Lung microvascular endothelial cell (primary cell): Measurements from ENCODE around the gene TOMM40L. TPM values are rescaled to one million over a fixed set of nuclear protein-coding genes. Genes with fewer than 3 reads are reported as not detected.
A peak's percentile ranks its signal among the peaks of the same experiment; 100 is the strongest.

Experiments used
- DNase-seq, 2 donors: peaks; one replicate each; pipeline versions ENCODE4 v3.0.0 to v3.0.0-alpha.2; 2010; ENCODE audit warnings: low read depth in 2 of 2
- total RNA-seq: library from RNA; depleted of rRNA; stranded (reverse); fragments of >200 nt; gene quantifications from 2 replicates; pipeline ENCODE4 v1.2.1, GENCODE V29; 2014

The TOMM40L gene
- total RNA-seq, 1 donor from 2014 or later: 13.5 TPM

DNA sequence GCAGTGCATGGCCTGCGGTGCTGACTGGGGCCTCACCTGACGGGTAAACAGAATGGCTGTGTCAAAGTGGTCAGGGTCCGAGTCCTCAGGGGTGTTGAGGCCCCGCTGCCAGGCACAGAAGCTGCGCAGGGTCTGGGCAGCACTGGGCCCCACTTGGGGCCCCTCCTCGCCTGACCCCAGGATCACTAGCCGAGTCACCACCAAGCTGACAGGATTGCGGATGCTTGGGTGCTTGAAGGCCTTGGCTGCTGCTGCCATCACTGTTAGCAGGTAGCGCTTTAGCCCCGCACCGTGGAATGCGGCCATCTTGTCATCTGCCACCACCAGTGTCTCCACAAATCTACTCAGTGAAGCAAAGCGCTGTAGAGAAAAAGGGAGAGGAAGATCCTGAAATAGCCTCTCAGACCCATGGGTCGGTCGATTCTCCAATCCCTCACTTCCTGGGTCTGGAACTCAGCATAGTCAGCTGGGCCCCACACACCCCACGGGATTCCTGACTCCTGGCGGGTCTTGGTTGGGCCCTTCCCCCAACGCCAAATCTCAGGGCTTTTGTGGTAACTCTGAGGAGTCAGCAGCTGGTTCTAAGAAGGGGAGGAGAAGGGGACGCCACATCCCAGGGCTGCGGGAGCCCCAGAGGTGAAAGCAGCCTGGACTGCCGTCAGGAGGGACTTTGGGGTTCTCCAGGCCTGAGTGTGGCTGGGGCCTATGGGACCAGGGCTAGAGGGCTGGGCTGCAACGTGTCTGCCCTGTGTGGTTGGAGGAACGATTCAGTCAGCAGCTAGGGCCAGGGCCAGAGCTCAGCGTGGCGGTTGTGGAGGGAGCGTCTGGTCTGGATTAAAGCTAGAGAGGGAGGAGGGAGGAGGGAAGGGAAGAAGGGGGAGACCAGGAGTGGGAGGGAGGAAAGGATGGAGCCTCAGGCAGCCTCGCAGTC, 29.1 kb upstream of the TOMM40L start:
- peak in 1 of 2 donors; percentile 45 for DNase-seq

DNA sequence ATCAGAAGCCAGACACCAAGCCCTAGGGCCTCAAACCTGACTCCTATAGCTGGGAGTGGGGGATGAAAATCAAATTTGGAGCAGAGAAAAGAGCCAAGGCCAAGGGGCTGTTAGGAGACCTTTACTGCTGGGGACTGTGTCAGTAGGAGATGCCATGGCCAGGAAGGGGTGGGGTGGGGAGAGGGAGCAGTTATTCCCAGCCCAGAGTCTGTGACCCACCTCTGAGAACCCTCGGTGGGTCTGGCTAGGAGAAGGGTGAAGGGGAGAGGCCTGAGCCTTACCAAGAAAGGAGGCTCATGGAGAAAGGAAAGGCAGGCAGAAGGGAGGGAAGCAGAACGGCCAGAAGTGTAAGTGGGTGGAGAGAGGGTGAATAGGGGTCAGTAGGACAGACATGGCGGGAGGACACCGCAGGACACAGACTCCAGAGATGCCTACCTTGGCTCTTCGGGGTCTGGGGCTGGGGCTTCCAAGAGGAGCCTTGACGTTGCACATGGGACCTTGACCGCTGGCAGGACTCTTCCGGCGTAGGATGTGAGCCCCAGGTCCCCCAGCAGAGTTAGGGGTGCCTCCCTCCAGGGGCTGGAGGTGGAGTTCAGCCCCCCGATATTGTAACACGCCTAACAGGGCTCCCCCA, 28.2 kb upstream of the TOMM40L start:
- DNase-seq: no peak

- peak; percentile 42 to 51 for DNase-seq
These were observed 27.5 kb upstream of the TOMM40L start for GRCh38 chr1:161198194-161198896.

GRCh38 chr1:161198897-161199431, 26.9 kb upstream of the TOMM40L start, which contains the start of gene ADAMTS4:
Gene ADAMTS4 (minus strand): TSS chr1:161199054. CDS start chr1:161198627, 427 bp downstream.
- peak; percentile 78 to 81 for DNase-seq

GRCh38 chr1:161199506-161200139, 26.2 kb upstream of the TOMM40L start:
- DNase-seq: peak; percentile 26 to 35

DNA sequence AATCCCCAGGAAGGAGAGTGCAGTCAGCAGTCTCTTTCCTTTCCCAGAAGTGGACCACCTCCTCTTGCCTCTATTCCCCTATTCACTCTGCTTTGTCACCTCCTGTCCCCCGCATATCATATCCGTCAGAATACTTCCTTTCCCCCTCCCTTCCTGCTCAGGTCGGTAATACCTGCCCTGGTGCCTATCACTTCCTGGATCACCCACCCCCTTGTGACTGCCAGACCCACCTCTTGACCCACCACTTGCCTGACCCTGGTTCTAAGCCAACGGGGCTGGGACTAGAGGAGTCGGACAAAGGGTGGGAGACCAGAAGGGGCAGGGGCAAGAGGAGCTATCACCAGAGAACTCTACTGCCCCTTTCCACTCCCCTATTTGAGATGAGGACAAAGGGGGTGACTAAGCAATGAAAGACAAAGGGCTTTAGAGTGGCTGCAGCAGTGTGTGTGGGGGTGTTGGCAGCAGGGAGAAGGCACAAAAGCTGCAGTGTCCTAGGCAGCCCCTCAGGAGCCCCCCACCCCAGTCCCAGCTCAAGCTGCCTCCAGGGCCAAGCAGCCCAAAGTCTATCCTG, 25.4 kb upstream of the TOMM40L start:
- peak; percentile 41 to 50 for DNase-seq

DNA sequence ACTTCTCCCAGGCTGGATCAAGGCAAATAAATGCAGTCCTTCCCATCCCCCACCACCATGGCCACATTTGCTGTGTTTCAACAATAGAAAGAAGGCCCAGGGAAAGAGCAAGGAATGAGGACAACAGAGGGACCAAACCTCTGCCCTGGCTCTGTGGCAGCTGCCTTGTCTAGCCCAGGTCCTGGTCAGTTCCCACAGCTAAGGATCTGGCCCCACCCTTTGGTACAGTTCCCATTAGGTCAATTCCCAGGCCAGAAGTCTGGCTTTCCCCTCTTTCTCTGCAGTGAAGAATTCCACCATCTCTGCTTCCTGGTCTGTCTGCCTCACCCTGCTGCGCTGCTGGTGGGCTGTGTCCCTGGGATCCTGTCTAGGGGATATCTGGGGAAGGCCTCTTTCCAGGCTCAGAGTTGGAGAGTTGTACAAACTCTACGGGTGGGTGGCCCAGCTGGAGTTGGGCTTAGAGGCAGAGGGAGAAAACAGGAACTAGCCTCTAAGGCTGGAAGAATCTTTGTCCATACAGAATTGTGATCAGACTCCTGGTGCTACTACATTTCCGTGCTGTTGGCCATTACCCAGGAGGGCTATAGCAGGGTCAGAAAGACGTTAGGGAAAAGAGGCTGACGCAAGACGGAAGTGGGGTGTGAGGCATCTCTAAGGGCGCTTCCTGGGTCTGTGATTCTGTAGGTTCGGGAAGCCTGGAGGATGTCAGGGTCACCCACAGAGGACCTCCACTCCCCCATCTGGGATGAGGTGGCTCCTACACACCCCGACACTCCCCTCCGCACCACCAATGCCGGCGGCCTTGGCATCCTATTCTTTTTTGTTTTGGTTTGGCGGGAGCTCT, 24.6 kb upstream of the TOMM40L start:
- DNase-seq: peak; percentile 54 to 96

GRCh38 chr1:161201836-161202712, 23.8 kb upstream of the TOMM40L start, which contains the start of gene NDUFS2:
Gene NDUFS2 (plus strand): TSS chr1:161202367. CDS start chr1:161202386, 19 bp downstream.
- peak; percentile 99 for DNase-seq

DNA sequence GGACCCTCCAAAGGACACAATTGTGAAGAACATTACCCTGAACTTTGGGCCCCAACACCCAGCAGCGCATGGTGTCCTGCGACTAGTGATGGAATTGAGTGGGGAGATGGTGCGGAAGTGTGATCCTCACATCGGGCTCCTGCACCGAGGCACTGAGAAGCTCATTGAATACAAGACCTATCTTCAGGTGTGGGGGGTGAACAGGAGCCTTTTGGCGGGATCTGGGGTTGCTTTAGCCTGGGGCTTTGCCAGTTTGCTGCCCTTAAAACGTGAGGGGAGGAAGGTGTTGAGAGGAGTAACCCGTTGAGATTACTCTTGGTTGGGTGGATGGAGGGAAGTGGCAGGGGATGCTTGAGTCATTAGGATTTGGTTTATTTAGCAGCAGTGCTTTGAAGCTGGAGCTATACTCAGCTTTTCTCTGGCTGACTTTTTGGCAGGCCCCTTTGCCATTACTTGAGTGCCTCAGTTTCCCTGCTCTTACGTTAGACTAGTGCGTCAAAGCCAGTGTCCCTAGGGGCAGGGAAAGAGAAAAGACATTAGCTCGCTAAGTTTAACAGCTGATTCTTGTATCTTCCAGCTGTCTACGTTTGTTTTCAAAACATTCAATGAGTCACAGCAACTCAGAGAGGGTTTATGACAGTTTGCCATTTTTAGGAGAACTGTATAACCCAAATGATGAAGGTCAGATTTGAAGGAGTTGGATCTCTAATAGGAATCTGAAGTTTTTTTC, 19.3 kb upstream of the TOMM40L start:
- DNase-seq: no peak

- DNase-seq: peak in 1 of 2 donors; percentile 74
These were observed 18.7 kb upstream of the TOMM40L start for GRCh38 chr1:161207173-161207572.

DNA sequence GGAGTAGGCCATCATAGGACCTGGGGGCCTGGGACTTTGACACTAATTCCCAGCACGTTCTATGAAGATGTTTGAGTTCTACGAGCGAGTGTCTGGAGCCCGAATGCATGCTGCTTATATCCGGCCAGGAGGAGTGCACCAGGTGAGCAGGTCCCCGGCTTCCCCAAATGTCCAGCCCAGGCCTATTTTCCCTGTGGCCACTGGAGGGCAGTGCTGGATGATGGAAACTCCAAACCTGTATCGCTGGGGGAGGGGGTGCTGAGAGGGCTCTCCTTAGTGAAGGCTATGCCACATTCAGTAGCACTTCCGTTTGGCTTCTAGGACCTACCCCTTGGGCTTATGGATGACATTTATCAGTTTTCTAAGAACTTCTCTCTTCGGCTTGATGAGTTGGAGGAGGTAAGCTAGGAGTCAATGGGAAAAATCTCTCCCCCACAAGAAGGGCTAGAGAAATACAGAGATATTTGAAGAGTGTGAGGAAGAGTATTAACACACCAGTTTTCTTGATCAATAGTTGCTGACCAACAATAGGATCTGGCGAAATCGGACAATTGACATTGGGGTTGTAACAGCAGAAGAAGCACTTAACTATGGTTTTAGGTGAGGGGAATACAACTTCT, 16.0 kb upstream of the TOMM40L start:
- DNase-seq: peak; percentile 73 to 82

- no peak for DNase-seq
These were observed 11.5 kb upstream of the TOMM40L start for GRCh38 chr1:161214369-161214768.

DNA sequence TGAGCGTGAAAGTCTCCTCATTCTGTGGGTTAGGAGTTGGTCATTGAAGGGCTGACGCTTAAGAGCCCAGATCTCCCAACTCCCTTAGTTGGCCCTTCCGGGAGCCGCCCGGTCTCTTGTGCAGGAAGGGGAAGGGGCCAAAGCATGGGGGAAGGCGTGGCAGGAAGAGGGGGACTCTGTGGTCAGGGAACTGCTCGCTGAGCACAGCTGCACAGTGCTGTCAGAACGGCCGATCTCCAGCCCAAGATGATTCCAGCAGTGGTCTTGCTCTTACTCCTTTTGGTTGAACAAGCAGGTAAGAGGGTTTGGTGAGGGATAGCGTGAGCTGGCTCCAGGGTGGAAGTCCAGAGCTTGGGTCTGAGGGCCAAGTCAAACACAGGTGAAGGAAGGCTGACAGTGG, 10.8 kb upstream of the TOMM40L start, which contains the start of gene FCER1G:
Gene FCER1G (plus strand): TSS at position 220 of the 400 bp plus-strand sequence. CDS start 27 bp downstream, at position 247.
- no peak for DNase-seq

DNA sequence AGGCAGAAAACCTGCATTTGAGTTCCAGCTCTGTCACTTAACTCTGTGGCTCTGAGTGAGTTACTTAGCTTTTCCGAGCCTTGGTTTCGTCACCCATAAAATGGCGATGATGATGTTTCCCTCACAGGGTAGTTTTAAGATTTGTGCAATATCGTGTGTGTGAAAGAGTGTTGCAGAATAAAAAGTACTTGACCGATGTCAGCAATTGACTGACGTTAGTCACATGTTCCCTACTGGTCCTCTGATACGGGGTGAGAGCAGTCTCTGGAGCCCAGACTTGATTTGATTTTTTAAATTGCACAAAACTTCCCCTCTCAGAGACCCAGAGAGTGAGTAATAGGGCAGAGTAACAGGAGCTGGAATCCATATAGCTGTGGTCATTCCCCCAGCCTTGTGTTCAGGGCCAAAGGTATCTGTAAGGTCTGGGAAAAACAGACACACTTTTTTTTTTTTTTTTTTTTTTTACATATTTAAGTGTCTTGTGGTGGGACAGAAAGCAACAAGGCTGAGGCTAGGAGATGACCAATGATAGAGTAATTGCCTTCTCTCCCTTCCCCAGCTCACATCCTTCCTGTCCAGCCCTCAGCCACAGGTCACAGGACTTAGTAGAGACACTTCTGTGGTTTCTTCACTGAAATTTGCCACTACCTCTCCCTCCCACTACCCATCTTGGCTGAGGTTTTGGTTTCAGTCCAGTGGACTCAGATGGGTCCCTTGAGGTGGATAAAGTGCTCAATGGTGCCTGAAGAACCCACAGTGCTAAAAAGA, 8.7 kb upstream of the TOMM40L start:
- DNase-seq: peak in 1 of 2 donors; percentile 71

GRCh38 chr1:161217831-161218230, 8.0 kb upstream of the TOMM40L start:
- no peak for DNase-seq

DNA sequence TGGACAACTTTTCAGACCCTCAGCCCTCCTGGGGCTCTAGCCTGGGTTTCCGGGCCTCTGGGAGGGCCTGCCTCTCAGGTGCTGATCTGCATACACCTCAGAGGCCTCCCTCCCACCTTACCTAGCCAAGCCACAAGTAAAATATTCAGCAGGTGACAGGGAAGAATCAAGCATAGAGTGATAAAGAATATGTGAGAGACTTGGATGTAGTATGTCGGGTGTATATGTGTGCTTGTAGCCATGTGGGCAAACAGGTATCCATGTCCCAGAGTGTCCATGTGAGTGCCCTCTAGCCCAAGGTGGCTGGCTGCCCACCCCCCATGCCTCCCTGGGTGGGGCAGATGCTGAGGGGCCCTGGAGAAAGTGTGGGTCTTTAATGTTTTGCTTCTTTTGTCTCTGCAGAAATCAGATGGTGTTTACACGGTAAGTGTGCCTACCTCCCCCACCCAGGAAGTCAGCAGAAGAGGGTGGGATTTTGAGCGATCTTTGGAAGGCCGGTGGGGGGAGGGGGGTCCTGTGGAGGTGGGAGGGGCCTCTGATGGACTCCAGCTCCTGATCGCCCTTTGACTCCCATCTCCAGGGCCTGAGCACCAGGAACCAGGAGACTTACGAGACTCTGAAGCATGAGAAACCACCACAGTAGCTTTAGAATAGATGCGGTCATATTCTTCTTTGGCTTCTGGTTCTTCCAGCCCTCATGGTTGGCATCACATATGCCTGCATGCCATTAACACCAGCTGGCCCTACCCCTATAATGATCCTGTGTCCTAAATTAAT, 7.4 kb upstream of the TOMM40L start:
- no peak for DNase-seq
